RWPE1 (cell line): ENCODE measurements around the gene SMAD7.
A peak's percentile ranks its signal among the peaks of the same experiment; 100 is the strongest.

Source experiments
- CTCF ChIA-PET: fragments of 350-600 bp; sonication (Branson Sonifier 250); formaldehyde crosslinking; extraction: SDS; loops from one replicate; lab custom pipeline; 2021; lab: Yijun Ruan, JAX
- POLR2A ChIA-PET: fragments of 400-600 bp; formaldehyde crosslinking; extraction: SDS; loops from one replicate; lab custom pipeline; 2020; ENCODE audit warnings: antibody characterized with exemption; ENCODE audit not compliant: low non-redundant PET; lab: Yijun Ruan, JAX
- DNase-seq: peaks from one replicate; pipeline ENCODE4 v3.0.0; 2012; ENCODE audit warnings: low spot score
- H3K27ac ChIP-seq: fragments of 450-650 bp; 2 replicates; pipeline ENCODE4 v1.5.1; 2017
- TF ChIP-seq, protein P1 (sequence below): fragments of 450-650 bp; conservative IDR thresholded peaks from 2 replicates; pipeline ENCODE4 v1.5.1; 2017; ENCODE audit warnings: low read depth, mild to moderate bottlenecking

The SMAD7 gene

DNA sequence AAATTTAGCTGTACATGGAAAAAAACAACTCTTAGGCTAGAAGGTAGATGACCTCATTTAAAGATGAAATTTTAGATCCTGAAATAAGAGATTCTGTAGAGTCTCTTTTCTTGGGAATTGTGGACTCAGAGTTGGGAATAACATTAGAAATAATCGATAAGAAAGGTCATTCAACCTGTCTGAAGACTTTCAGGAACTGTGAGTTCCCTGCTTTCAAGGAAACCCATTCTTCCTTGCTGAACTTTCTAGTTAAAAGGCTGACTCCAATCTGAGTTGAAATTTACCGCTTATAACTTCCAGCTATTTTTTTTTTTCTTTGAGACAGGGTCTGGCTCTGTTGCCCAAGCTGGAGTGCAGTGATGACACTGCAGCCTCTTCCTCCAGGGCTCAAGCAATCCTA is 16.8 kb upstream of the SMAD7 start:
- ChIA-PET POLR2A (no interaction called here), CTCF (interaction anchor here (0.6 kb wide), 1 partner anchor 204 kb away, joined by 3 read pairs; no protein-coding TSS in a partner anchor)
- H3K27ac ChIP-seq, result no peak overlapping the region
- no peak for DNase-seq
- TF ChIP-seq, protein P1, sequence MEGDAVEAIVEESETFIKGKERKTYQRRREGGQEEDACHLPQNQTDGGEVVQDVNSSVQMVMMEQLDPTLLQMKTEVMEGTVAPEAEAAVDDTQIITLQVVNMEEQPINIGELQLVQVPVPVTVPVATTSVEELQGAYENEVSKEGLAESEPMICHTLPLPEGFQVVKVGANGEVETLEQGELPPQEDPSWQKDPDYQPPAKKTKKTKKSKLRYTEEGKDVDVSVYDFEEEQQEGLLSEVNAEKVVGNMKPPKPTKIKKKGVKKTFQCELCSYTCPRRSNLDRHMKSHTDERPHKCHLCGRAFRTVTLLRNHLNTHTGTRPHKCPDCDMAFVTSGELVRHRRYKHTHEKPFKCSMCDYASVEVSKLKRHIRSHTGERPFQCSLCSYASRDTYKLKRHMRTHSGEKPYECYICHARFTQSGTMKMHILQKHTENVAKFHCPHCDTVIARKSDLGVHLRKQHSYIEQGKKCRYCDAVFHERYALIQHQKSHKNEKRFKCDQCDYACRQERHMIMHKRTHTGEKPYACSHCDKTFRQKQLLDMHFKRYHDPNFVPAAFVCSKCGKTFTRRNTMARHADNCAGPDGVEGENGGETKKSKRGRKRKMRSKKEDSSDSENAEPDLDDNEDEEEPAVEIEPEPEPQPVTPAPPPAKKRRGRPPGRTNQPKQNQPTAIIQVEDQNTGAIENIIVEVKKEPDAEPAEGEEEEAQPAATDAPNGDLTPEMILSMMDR, result no peak

DNA sequence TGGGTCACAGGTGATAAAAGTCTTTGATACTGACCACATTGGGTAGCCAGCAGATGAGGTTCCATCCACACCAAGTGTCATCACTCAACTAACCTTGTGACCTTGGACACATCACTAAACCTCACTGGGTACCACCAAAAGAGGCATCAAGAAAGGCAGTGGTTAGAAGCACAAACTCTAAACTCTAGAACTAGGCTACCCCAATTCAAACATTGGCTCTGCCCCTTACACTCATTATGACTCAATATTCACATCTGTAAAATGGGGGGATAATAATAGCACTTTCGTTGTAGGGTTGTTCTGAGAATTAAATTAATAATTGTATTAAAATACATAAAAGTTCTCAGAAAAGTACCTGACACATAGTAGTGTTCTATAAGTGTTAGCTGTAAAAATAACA is 15.8 kb upstream of the SMAD7 start:
- TF ChIP-seq, protein P1, result no peak
- POLR2A ChIA-PET, result no interaction called here
- CTCF ChIA-PET, result no interaction called here
- no peak overlapping the region for H3K27ac ChIP-seq
- DNase-seq, result no peak

GRCh38 chr18:48963586-48964470 is 13.1 kb upstream of the SMAD7 start:
- TF ChIP-seq, protein P1, result no peak
- no peak for DNase-seq
- POLR2A ChIA-PET, result no interaction called here
- CTCF ChIA-PET, result no interaction called here
- H3K27ac ChIP-seq, result peak overlapping the region; percentile 9; the same call in 1 of the 2 replicates

- TF ChIP-seq, protein P1, result no peak
- H3K27ac ChIP-seq, result peak overlapping the region; percentile 9; the same call in 1 of the 2 replicates
- ChIA-PET POLR2A (no interaction called here), CTCF (no interaction called here)
- no peak for DNase-seq
Observed at GRCh38 chr18:48962994-48963561, 12.3 kb upstream of the SMAD7 start.

DNA sequence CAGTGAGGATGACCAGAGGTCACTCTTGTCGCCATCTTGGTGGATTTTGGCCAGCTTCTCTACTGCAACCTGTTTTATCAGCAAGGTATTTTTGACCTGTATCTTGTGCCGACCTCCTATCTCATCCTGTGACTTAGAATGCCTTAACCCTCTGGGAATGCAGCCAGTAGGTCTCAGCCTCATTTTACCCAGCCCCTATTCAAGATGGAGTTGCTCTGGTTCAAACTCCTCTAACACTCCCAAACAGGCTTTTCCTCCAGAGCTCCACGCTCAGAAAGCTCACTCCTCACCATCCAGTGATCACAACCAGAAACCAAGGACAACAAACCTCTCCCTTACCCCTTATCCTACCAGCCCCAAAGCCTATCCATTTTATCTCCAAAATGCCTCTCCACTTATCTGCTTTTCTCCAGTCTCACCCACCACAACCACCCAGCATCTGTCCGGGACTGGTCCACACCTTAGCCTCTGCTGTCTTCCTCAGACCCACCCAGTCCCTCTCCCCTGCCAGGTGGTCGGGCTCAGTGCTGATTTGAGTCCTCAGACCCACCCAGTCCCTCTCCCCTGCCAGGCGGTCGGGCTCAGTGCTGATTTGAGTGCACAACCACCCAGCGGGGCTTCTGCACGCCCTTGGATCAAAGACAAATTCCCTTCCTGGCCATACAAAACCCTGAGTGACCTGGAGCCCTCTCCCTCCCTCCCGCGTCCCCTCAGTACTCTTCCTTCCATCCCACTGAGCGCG is 11.7 kb upstream of the SMAD7 start:
- TF ChIP-seq, protein P1, result no peak
- POLR2A ChIA-PET, result no interaction called here
- DNase-seq, result no peak
- no peak overlapping the region for H3K27ac ChIP-seq
- CTCF ChIA-PET, result no interaction called here

DNA sequence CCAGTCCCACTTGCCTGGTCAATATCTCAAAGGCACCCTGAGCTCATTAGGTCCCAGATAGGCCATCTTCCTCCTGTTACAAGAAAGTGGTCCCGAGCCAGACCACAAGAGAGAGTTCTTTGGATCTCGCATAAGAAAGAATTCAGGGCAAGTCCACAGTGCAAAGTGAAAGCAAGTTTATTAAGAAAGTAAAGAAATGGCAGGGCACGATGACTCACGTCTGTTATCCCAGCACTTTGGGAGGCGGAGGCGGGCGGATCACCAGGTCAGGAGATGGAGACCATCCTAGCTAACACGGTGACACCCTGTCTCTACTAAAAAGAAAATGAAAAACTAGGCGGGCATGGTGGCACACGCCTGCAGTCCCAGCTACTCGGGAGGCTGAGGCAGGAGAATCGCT is 10.8 kb upstream of the SMAD7 start:
- CTCF ChIA-PET, result no interaction called here
- TF ChIP-seq, protein P1, result no peak
- no peak for DNase-seq
- peak overlapping the region; percentile 58 for H3K27ac ChIP-seq
- POLR2A ChIA-PET, result no interaction called here
